NCI-H345 treated with DMSO at 0.1 percent for 48 hours (cell line): Measurements from ENCODE around the gene R3HCC1L.
"Not testable (repeated sequence)": the region's sequence is repeated elsewhere in the genome, so short reads cannot be mapped to it uniquely, and the experiment has no call there.

ENCODE experiments used
- DNase-seq: peaks from one replicate; lab custom pipeline; 2025; ENCODE audit not compliant: unreplicated experiment; lab: John Stamatoyannopoulos, UW

The R3HCC1L gene

GRCh38 chr10:98128802-98129201 lies 5.7 kb upstream of the R3HCC1L start:
- no peak for DNase-seq

GRCh38 chr10:98131619-98132018 lies 2.8 kb upstream of the R3HCC1L start:
- no peak for DNase-seq

GRCh38 chr10:98133075-98133752 lies 1.2 kb upstream of the R3HCC1L start:
- DNase-seq: not testable (repeated sequence)

- no peak for DNase-seq
These were observed 383 bp upstream of the R3HCC1L start for GRCh38 chr10:98134117-98134430.

- DNase-seq: no peak
These were observed 904 bp downstream of the R3HCC1L start for GRCh38 chr10:98135222-98135899.

GRCh38 chr10:98136775-98137174 lies 2.3 kb downstream of the R3HCC1L start:
- DNase-seq: not testable (repeated sequence)

- DNase-seq: no peak
These were observed 3.6 kb downstream of the R3HCC1L start for GRCh38 chr10:98138031-98138430.

GRCh38 chr10:98139431-98139830 lies 5.0 kb downstream of the R3HCC1L start:
- DNase-seq: no peak

GRCh38 chr10:98141484-98142073 lies 7.1 kb downstream of the R3HCC1L start:
- no peak for DNase-seq

- no peak for DNase-seq
These were observed 10.5 kb downstream of the R3HCC1L start for GRCh38 chr10:98144985-98145384.

- DNase-seq: no peak
These were observed 15.4 kb downstream of the R3HCC1L start for GRCh38 chr10:98149858-98150257.

GRCh38 chr10:98150544-98150943 lies 16.1 kb downstream of the R3HCC1L start:
- no peak for DNase-seq

GRCh38 chr10:98152778-98153177 lies 18.3 kb downstream of the R3HCC1L start:
- not testable (repeated sequence) for DNase-seq

- DNase-seq: not testable (repeated sequence)
These were observed 18.9 kb downstream of the R3HCC1L start for GRCh38 chr10:98153213-98153958.

- DNase-seq: no peak
These were observed 19.6 kb downstream of the R3HCC1L start for GRCh38 chr10:98154076-98154475.

- DNase-seq: no peak
These were observed 24.1 kb downstream of the R3HCC1L start for GRCh38 chr10:98158576-98158975.

- no peak for DNase-seq
These were observed 29.5 kb downstream of the R3HCC1L start for GRCh38 chr10:98163941-98164340.

- no peak for DNase-seq
These were observed 32.7 kb downstream of the R3HCC1L start for GRCh38 chr10:98167191-98167590.

GRCh38 chr10:98168147-98168546 lies 33.7 kb downstream of the R3HCC1L start:
- no peak for DNase-seq

- no peak for DNase-seq
These were observed 34.3 kb downstream of the R3HCC1L start for GRCh38 chr10:98168766-98169165.

GRCh38 chr10:98169379-98169778 lies 34.9 kb downstream of the R3HCC1L start:
- no peak for DNase-seq
